HepG2 (cell line): ENCODE measurements around the gene MT1M. TPM values are rescaled to one million over a fixed set of nuclear protein-coding genes. Genes with fewer than 3 reads are reported as not detected.

Experiments used
- ATF1 ChIP-seq: IDR thresholded peaks from 2 replicates; pipeline ENCODE4 v1.6.1; 2016; ENCODE audit warnings: mild to moderate bottlenecking, control low read depth
- BRD4 ChIP-seq: sonication (generic); formaldehyde crosslinking; IDR thresholded peaks from 2 replicates; pipeline ENCODE4 v1.4.0; 2020; ENCODE audit warnings: missing genetic modification reagents
- CAMTA2 ChIP-seq: sonication (generic); formaldehyde crosslinking; IDR thresholded peaks from 2 replicates; pipeline ENCODE4 v1.4.0; 2020; ENCODE audit warnings: mild to moderate bottlenecking, missing genetic modification reagents, borderline replicate concordance
- ELF1 ChIP-seq: sonication (generic); formaldehyde crosslinking; IDR thresholded peaks from 2 replicates; pipeline ENCODE4 v1.4.0; 2020; ENCODE audit warnings: missing genetic modification reagents
- KDM2A ChIP-seq: sonication (generic); formaldehyde crosslinking; IDR thresholded peaks from 2 replicates; pipeline ENCODE4 v1.4.0; 2020; ENCODE audit warnings: low read depth, missing genetic modification reagents, borderline replicate concordance
- KLF13 ChIP-seq: sonication (generic); formaldehyde crosslinking; IDR thresholded peaks from 2 replicates; pipeline ENCODE4 v1.4.0; 2020; ENCODE audit warnings: mild to moderate bottlenecking, missing genetic modification reagents
- MBNL3 ChIP-seq: fragments of 250-450 bp; sonication (Bioruptor Pico); conservative IDR thresholded peaks from 2 replicates; pipeline ENCODE4 v1.8.0; 2022; ENCODE audit warnings: mild to moderate bottlenecking, inconsistent platforms
- MXD1 ChIP-seq: sonication (generic); formaldehyde crosslinking; IDR thresholded peaks from 2 replicates; pipeline ENCODE4 v1.4.0; 2020; ENCODE audit warnings: mild to moderate bottlenecking, missing genetic modification reagents
- MYNN ChIP-seq: sonication (generic); formaldehyde crosslinking; IDR thresholded peaks from 2 replicates; pipeline ENCODE4 v1.4.0; 2020; ENCODE audit warnings: mild to moderate bottlenecking, low read depth, missing genetic modification reagents
- NFATC3 ChIP-seq: sonication (generic); formaldehyde crosslinking; IDR thresholded peaks from 2 replicates; pipeline ENCODE4 v1.5.1; 2020; ENCODE audit warnings: mild to moderate bottlenecking, missing genetic modification reagents
- NR2C2 ChIP-seq: sonication (generic); formaldehyde crosslinking; IDR thresholded peaks from 2 replicates; pipeline ENCODE4 v1.4.0; 2020; ENCODE audit warnings: missing genetic modification reagents, mild to moderate bottlenecking, moderate library complexity, borderline replicate concordance
- RELA ChIP-seq: sonication (generic); formaldehyde crosslinking; IDR thresholded peaks from 2 replicates; pipeline ENCODE4 v1.4.0; 2020; ENCODE audit warnings: missing genetic modification reagents
- SATB2 ChIP-seq: sonication (generic); formaldehyde crosslinking; IDR thresholded peaks from 2 replicates; pipeline ENCODE4 v1.5.0; 2020; ENCODE audit warnings: missing genetic modification reagents
- SNAI1 ChIP-seq: sonication (generic); formaldehyde crosslinking; IDR thresholded peaks from 2 replicates; pipeline ENCODE4 v1.5.0; 2020; ENCODE audit warnings: mild to moderate bottlenecking, missing genetic modification reagents, borderline replicate concordance
- SP5 ChIP-seq: IDR thresholded peaks from 2 replicates; pipeline ENCODE4 v1.6.1; 2016; ENCODE audit warnings: low read depth, borderline replicate concordance
- UBTF ChIP-seq: sonication (generic); formaldehyde crosslinking; IDR thresholded peaks from 2 replicates; pipeline ENCODE4 v1.4.0; 2020; ENCODE audit warnings: mild to moderate bottlenecking, missing genetic modification reagents
- ZFYVE20 ChIP-seq: sonication (generic); formaldehyde crosslinking; IDR thresholded peaks from 2 replicates; pipeline ENCODE4 v1.8.0; 2023; ENCODE audit warnings: low read depth, mild to moderate bottlenecking, moderate library complexity, missing genetic modification reagents, borderline replicate concordance
- ZKSCAN5 ChIP-seq: sonication (generic); formaldehyde crosslinking; IDR thresholded peaks from 2 replicates; pipeline ENCODE4 v1.5.1; 2020; ENCODE audit warnings: mild to moderate bottlenecking, missing genetic modification reagents
- ZNF510 ChIP-seq: sonication (generic); formaldehyde crosslinking; IDR thresholded peaks from 2 replicates; pipeline ENCODE4 v1.4.0; 2020; ENCODE audit warnings: low read depth, mild to moderate bottlenecking, missing genetic modification reagents
- ZSCAN21 ChIP-seq: sonication (generic); formaldehyde crosslinking; IDR thresholded peaks from 2 replicates; pipeline ENCODE4 v1.8.0; 2022; ENCODE audit warnings: mild to moderate bottlenecking, missing genetic modification reagents, moderate library complexity, borderline replicate concordance
- ZZZ3 ChIP-seq: sonication (generic); formaldehyde crosslinking; IDR thresholded peaks from 2 replicates; pipeline ENCODE4 v1.4.0; 2020; ENCODE audit warnings: missing genetic modification reagents, mild to moderate bottlenecking, borderline replicate concordance
- polyA plus RNA-seq, 8 experiments: library from polyadenylated mRNA; depleted of rRNA in 3 of 8; stranded (reverse) in 7 of 8; unstranded in 1 of 8; fragments of >200 nt; fragmentation: Illumina TruSeq in 4 of 8; extraction: Trizol in 4 of 8; gene quantifications; 2 replicates each; pipeline versions ENCODE4 v1.2.1 to v1.2.3, GENCODE V29; 2011 to 2016; ENCODE audit warnings: low read depth in 4 of 8, missing spikeins in 1 of 8, mixed read lengths in 1 of 8; ENCODE audit not compliant: insufficient read depth in 1 of 8
- total RNA-seq, 5 experiments: library from RNA; depleted of rRNA; stranded (reverse); fragments of >200 nt; fragmentation: Illumina TruSeq; extraction: Trizol; gene quantifications; 2 replicates each; pipeline ENCODE4 v1.2.3, GENCODE V29; 2016; ENCODE audit warnings: low read depth in 1 of 5
- TF ChIP-seq, protein P1 (sequence below): sonication (generic); formaldehyde crosslinking; IDR thresholded peaks from 2 replicates; pipeline ENCODE4 v1.5.0; 2020; ENCODE audit warnings: mild to moderate bottlenecking, missing genetic modification reagents
- TF ChIP-seq, protein P2 (sequence below): IDR thresholded peaks from 2 replicates; pipeline ENCODE4 v1.6.1; 2018; ENCODE audit warnings: missing genetic modification reagents, mild to moderate bottlenecking, missing compliant biosample characterization
- TF ChIP-seq, protein P3 (sequence below): sonication (generic); formaldehyde crosslinking; IDR thresholded peaks from 2 replicates; pipeline ENCODE4 v1.8.1; 2023; ENCODE audit warnings: mild to moderate bottlenecking, missing genetic modification reagents

The MT1M gene
- total and polyA plus RNA-seq, 2 of the 13 experiments (the other 11 are each of a cell fraction or from before 2014, with no cell fraction given): 4.6 TPM; not detected in 1

GRCh38 chr16:56607109-56607618 lies 25.3 kb upstream of the MT1M start (continued):
- TF ChIP-seq SNAI1 (CRISPR knock-in tag) (no peak; the same call in 1 of the 2 replicates), NFATC3 (CRISPR knock-in tag) (no peak), CAMTA2 (CRISPR knock-in tag) (no peak), ZNF510 (CRISPR knock-in tag) (no peak), MYNN (CRISPR knock-in tag) (no peak), RELA (CRISPR knock-in tag) (no peak), ZSCAN21 (CRISPR knock-in tag) (peak; percentile 96), MXD1 (peak; percentile 47; the same call in 1 of the 2 replicates), SATB2 (CRISPR knock-in tag) (no peak), ELF1 (CRISPR knock-in tag) (peak; percentile 88), MBNL3 (CRISPR knock-in tag) (no peak), BRD4 (no peak), KDM2A (peak; percentile 94), SP5 (CRISPR knock-in tag) (peak; percentile 91), ZZZ3 (0 out of 2 replicates have a peak, but pooled peaks have one; percentile 72), UBTF (CRISPR knock-in tag) (peak; percentile 56; the same call in 1 of the 2 replicates), KLF13 (CRISPR knock-in tag) (no peak), NR2C2 (CRISPR knock-in tag) (peak; percentile 59), ZFYVE20 (no peak), ZKSCAN5 (CRISPR knock-in tag) (no peak), ATF1 (CRISPR knock-in tag) (no peak; the same call in 1 of the 2 replicates)
- TF ChIP-seq, protein P1, sequence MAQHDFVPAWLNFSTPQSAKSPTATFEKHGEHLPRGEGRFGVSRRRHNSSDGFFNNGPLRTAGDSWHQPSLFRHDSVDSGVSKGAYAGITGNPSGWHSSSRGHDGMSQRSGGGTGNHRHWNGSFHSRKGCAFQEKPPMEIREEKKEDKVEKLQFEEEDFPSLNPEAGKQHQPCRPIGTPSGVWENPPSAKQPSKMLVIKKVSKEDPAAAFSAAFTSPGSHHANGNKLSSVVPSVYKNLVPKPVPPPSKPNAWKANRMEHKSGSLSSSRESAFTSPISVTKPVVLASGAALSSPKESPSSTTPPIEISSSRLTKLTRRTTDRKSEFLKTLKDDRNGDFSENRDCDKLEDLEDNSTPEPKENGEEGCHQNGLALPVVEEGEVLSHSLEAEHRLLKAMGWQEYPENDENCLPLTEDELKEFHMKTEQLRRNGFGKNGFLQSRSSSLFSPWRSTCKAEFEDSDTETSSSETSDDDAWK (CRISPR knock-in tag): no peak
- TF ChIP-seq, protein P2, sequence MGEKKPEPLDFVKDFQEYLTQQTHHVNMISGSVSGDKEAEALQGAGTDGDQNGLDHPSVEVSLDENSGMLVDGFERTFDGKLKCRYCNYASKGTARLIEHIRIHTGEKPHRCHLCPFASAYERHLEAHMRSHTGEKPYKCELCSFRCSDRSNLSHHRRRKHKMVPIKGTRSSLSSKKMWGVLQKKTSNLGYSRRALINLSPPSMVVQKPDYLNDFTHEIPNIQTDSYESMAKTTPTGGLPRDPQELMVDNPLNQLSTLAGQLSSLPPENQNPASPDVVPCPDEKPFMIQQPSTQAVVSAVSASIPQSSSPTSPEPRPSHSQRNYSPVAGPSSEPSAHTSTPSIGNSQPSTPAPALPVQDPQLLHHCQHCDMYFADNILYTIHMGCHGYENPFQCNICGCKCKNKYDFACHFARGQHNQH (CRISPR knock-in tag): peak; percentile 95
- TF ChIP-seq, protein P3, sequence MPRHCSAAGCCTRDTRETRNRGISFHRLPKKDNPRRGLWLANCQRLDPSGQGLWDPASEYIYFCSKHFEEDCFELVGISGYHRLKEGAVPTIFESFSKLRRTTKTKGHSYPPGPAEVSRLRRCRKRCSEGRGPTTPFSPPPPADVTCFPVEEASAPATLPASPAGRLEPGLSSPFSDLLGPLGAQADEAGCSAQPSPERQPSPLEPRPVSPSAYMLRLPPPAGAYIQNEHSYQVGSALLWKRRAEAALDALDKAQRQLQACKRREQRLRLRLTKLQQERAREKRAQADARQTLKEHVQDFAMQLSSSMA (CRISPR knock-in tag): no peak
